NCI-H2227 treated with DMSO at 0.1 percent for 48 hours (cell line): Measurements from ENCODE around the gene PARN.
"Not testable (repeated sequence)": the region's sequence is repeated elsewhere in the genome, so short reads cannot be mapped to it uniquely, and the experiment has no call there.

ENCODE experiments used
- DNase-seq: peaks from one replicate; lab custom pipeline; 2025; lab: John Stamatoyannopoulos, UW

Gene PARN

DNA sequence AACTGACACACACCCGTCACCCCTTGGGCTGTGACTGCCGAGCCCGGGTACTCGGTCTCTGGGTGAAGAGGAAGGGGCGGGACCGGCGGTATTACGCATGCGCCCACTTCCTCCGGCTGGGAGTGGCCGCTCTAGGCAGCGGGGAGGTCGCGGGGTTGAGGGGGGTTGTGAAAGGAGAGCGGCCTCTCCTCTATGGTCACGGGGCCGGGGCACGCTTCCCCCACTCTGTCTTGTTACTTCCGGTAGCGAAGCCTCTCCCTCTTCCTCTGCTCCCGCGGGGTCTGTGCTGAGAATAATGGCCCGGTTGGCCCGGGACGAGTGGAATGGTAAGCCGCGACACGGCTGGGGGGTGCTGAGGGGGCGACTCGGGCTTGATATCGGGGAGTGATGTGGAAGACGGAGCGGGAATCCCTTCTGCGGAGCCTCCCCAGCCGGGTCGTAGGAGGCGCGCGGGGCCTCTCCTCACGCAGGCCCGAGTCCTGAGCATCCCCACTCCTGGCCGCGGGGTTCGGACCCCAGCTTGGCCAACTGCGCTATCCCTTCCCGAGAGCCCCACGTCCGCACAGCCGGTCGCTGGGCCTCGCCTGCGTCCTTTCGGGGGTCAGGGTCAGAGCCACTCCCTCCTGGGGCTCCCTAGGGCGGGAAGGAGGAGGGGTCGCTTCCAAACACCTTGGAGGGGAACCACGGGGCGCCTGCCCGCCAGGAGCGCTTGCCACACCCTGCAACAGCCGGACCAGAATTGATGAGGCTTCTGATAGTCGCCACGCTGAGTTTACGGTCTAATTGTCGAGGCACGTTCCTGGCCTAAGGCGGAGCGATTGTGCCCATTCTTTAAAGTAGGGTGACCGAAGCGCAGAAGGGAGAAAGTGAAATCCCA is 2.9 kb upstream of the PARN start, which contains the start of gene BFAR:
BFAR (plus strand) TSS at position 259 of the 877 bp plus-strand sequence. CDS start 11,396 bp downstream, outside the sequence.
- DNase-seq = peak; percentile 95

DNA sequence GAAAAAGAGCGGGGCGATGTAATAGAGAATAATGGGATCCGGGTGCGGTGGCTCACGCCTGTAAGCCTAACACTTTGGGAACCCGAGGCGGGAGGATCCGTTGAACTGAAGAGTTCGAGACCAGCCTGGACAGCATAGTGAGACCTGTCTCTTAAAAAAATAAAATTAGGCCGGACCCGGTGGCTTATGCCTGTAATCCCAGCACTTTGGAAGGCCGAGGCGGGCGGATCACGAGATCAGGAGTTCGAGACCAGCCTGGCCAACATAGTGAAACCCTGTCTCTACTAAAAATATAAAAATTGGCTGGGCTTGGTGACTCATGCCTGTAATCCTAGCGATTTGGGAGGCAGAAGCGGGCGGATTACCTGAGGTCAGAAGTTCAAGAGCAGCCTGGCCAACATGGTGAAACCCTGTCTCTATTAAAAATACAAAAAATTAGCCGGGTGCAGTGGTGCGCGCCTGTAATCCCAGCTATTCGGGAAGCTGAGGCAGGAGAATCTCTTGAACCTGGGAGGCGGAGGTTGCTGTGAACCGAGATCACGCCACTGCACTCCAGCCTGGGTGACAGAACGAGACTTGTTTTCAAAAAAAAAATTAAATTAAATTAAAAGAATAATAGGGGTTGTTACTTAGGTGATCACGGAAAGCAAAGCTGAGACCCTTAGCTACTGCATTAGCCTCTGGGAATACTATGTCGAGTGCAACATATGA is 715 bp upstream of the PARN start:
- DNase-seq = not testable (repeated sequence)

DNA sequence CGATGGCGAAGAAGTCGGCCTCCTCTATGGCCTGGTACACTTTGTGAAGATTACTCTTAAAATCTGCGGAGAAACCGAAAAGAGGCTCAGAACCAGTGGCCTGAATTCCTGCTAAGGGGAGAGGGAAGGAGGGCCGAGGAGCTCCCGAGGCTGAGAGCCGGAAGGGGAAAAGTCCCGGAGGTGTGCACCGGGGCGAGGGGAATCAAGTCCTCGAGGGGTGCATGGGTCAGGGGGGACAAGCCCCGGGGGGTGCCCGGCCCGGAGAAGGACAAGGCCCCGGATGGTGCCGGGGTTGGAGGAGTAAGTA is 495 bp downstream of the PARN start:
- DNase-seq = no peak

DNA sequence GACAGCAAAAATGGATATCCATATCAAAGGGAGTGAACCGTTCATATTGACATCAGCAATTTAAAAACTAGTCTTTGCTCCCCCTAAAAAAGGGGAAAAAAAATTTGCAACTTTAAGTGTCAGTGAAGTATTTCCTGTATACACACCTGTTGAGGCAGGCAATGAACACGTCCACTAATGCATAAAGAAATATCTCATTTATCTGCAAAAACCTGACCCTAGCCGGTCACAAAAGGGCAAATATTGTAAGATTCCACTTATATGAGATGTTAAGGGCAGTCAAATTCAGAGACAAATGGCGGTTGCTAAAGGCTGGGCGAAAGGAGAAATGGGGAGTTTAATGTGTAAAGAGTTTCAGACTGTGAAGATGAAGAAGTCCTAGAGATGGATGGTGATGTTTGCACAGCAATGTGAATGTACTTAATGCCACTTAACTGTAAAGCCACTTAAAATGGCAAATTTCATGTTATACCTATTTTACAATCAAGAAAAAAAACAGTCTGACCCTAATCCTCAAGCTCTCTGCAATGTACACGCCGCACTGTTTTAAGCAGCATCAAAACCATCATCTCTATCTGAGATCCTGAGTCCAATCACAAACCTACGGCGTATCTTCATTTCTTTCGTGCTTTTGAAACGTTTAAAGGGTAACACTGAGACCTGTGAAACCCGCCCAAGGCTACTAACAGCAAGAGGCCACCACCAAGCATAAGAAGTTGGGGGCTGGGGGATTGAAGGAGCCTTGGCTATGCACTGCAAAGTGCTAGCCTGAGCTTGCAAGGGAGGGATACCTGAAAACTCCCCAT is 1.1 kb downstream of the PARN start:
- DNase-seq = no peak

- DNase-seq = no peak
These were observed 3.0 kb downstream of the PARN start for GRCh38 chr16:14627078-14627477.

DNA sequence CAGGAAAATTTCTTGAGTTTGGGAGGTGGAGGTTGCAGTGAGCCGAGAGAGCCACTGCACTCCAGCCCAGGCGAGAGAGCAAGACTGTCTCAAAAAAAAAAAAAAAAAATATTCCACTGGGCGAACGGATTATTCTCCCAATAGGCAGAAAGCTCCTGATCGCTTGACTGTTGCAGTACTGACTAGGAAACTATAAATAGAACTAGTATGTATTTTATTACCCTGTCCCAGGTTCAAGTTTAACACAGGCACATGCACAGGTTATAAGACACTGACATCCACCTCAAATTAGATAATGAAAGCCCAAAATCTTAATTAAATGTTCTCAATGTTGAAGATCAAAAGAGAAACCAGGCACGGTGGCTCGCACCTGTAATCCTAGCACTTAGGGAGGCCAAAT is 11.5 kb downstream of the PARN start:
- no peak for DNase-seq

GRCh38 chr16:14616280-14616679 is 13.8 kb downstream of the PARN start:
- DNase-seq = no peak

GRCh38 chr16:14613991-14614390 is 16.1 kb downstream of the PARN start:
- DNase-seq = no peak

- no peak for DNase-seq
These were observed 18.4 kb downstream of the PARN start for GRCh38 chr16:14611660-14612059.

DNA sequence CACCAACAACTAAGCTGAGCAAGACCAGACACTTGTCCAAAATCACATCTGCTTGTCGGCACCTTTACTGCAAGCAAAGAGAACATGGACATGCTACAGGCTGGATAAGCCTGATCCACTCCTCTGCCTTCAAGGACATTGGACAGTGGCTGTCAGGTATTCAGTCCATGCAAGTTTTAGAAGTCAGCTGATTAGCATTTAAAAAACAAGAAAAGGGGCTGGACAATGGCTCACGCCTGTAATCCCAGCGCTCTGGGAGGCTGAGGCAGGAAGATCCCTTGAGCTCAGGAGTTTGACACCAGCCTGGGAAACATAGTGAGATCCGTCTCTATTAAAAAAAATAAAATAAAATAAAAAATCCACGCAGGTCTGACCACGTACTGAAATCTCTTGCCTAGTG is 20.3 kb downstream of the PARN start:
- DNase-seq = no peak

- no peak for DNase-seq
These were observed 21.5 kb downstream of the PARN start for GRCh38 chr16:14608604-14609003.

GRCh38 chr16:14608111-14608566 is 21.9 kb downstream of the PARN start:
- DNase-seq = no peak

- no peak for DNase-seq
These were observed 24.0 kb downstream of the PARN start for GRCh38 chr16:14606102-14606501.

DNA sequence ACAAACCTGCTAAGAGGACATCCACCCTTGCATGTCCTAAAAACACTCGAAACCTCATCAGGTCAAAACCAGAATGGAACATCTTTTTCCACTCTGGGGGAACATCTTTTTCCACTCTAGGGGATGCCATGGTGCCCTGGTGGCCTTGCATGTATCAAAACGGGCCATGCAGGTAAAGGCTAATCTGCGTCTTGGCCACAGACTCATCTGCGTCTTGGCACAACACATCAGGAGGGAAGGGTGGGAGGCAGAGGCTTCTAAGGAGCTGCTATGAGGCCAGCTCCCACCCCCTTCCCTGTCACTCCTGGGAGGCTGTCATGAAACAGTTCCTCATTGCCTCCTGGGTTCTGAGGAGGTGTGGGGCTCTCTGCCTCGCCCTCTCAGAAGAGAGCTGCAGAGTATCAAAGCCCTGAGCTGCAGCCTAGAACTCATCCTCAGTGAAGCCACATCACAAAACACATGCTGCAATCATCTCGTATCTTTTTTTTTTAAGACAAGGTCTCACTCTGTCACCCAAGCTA is 27.6 kb downstream of the PARN start:
- no peak for DNase-seq

DNA sequence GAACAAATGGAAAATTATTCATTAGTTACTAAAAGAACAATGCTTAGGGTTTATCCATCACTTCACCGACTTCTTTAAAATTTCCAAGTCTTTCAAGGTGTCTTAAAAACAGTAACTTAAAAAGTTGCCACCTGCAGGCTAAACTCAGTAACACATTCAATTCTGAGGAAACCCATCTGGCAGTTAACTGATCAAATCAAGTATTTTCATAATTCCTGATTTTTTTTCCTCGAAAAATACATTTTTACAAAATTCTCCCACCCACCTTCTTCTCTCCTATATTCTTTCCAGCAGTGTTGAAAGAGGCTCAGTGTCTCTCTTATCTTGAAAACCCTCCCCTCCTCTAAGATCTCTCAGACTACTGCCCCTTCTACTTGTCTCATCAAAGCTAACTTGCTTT is 29.9 kb downstream of the PARN start:
- DNase-seq = no peak

DNA sequence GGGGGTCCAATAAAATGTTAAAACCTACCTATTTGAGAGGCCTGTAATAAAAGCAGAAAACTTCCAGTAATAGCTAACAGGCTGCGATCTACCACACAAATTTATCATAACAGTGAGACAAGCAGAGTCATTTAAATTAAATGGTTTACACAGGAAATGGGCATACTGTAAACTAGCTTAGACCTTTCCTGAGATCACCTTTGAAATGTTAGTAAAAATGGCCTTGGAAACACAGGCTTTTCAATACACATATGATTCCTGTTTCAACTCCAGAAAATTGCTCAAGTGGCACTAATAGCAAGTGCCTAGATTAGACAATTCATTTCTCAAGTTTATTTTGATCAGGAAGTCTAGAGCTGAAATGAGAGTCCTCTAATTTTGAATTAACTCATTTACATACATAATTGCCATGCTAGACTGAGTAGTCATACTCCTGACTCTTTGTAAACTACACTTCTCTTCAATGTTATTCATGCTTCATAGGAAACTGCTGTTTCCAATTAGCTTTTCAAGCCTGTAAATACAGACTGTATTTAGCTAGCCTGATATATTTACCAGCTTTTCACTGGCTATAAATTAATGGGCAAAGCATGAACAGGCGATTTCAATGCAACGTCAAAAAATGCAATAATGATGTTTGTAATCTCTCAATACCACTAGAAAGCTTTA is 43.3 kb downstream of the PARN start:
- DNase-seq = no peak

DNA sequence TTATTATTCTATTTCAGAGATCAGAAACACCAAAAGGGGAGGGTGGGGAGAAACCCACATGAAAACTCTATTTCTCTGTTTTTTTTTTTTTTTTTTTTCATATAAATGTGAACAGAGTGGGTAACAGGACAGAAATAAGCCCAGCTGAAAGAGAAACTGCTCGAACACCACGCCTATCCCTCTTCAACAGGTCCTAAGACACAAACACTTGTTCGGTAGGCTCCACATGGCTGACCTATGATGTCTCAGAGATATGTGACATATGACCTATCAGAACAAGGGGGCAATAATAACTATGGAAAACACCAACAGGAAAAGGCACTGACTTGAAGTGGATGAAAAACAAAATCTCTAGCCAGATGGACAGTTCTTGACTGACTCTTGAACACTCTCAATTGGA is 44.8 kb downstream of the PARN start:
- DNase-seq = no peak

- not testable (repeated sequence) for DNase-seq
These were observed 49.1 kb downstream of the PARN start for GRCh38 chr16:14580926-14581325.

DNA sequence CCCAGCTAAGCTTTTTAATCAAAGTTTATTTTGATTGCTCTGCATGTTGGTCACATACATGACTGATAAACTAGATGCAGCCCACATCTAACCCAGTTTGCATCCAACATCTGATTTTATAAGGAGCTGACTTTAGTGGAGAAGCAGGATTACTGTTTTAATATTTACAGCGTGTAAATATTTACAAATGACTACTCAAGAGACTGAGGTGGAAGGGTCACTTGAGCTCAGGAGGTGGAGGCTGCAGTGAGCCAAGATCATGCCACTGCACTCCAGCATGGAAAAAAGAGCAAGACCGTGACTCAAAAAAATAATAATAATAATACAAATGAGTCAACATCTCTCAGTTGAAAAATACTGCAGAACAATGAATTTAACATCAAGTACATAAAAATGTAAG is 50.8 kb downstream of the PARN start:
- no peak for DNase-seq

- no peak for DNase-seq
These were observed 53.5 kb downstream of the PARN start for GRCh38 chr16:14576532-14576931.

GRCh38 chr16:14576069-14576468 is 54.0 kb downstream of the PARN start:
- DNase-seq = no peak
